Measurements from ENCODE around the gene FYN.

DNA sequence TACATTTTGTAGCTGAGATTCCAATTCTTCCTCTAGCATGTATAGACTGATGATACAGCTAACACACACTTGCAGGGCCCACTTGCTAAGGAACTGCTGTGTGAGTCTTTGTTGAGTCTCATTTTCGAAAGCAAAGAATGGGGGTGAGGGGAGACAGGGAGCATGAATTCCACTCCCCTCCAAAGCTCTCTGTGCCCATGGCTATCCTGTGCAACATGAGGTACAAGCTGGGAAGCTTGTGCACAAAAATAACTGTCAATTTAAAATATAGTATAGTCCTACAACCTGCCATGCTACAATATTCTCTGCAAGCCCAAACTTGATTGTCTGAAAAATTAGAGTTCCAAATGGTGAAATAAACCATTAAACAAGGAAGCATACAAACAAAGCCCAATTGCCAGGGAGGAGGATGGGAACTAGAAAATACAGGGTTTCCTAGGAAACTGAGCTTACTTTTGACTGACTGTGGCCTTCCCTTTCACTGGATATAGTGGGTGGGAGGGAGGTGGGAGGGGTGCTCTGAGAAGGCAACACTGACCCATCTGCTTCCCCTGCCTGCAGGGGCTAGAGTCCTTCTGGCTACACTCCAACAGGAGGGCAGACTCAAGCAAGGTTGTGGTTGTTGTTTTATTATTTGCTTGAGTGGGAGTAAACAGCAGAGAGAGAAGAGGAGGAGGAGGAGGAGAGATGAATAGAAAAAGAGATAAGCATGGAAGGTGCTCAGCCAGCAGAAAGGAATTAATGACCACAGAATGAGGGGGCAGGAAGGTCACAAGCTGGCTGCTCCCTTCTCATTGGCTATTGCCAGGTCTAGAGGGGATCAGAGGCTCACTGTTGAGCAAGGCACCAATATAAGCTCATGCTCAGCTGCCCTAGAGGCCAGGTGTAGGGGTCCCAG lies 84.6 kb downstream of the FYN start:
- TF ChIP-seq POLR2A (IDR thresholded peaks at IDR 0.05): no peak
- TF ChIP-seq, protein P1, sequence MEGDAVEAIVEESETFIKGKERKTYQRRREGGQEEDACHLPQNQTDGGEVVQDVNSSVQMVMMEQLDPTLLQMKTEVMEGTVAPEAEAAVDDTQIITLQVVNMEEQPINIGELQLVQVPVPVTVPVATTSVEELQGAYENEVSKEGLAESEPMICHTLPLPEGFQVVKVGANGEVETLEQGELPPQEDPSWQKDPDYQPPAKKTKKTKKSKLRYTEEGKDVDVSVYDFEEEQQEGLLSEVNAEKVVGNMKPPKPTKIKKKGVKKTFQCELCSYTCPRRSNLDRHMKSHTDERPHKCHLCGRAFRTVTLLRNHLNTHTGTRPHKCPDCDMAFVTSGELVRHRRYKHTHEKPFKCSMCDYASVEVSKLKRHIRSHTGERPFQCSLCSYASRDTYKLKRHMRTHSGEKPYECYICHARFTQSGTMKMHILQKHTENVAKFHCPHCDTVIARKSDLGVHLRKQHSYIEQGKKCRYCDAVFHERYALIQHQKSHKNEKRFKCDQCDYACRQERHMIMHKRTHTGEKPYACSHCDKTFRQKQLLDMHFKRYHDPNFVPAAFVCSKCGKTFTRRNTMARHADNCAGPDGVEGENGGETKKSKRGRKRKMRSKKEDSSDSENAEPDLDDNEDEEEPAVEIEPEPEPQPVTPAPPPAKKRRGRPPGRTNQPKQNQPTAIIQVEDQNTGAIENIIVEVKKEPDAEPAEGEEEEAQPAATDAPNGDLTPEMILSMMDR (IDR thresholded peaks at IDR 0.05): no peak
